Endodermal cell (in vitro differentiated cells): ENCODE measurements around the gene PHKG2. TPM values are rescaled to one million over a fixed set of nuclear protein-coding genes. Genes with fewer than 3 reads are reported as not detected.

Experiments used
- DNase-seq: peaks from one replicate; pipeline ENCODE4 v3.0.0-alpha.2; 2017
- H3K27ac ChIP-seq: 2 replicates; pipeline ENCODE4 v1.5.1; 2013; ENCODE audit warnings: mild to moderate bottlenecking, low read depth, low read length, moderate library complexity
- H3K27me3 ChIP-seq: 2 replicates; pipeline ENCODE4 v1.6.1; 2013; ENCODE audit warnings: mild to moderate bottlenecking, low read length, moderate library complexity; ENCODE audit not compliant: insufficient read depth, control insufficient read depth, poor library complexity, severe bottlenecking
- H3K36me3 ChIP-seq: 2 replicates; pipeline ENCODE4 v1.7.0; 2013; ENCODE audit warnings: mild to moderate bottlenecking, low read length, moderate library complexity; ENCODE audit not compliant: control insufficient read depth, insufficient read depth
- H3K4me1 ChIP-seq: one replicate; pipeline ENCODE4 v1.7.0; 2013; ENCODE audit warnings: low read length; ENCODE audit not compliant: control insufficient read depth, insufficient read depth
- H3K4me3 ChIP-seq: 2 replicates; pipeline ENCODE4 v1.5.1; 2013; ENCODE audit warnings: mild to moderate bottlenecking, low read length, moderate library complexity
- H3K9ac ChIP-seq: 2 replicates; pipeline ENCODE4 v1.6.1; 2013; ENCODE audit warnings: mild to moderate bottlenecking, low read length, moderate library complexity; ENCODE audit not compliant: poor library complexity, severe bottlenecking; ENCODE audit errors: extremely low read depth
- H3K9me3 ChIP-seq: 2 replicates; pipeline ENCODE4 v1.6.1; 2013; ENCODE audit warnings: mild to moderate bottlenecking, low read length, moderate library complexity; ENCODE audit not compliant: control insufficient read depth
- H3K27ac Mint-ChIP-seq: 2 replicates; pipeline ENCODE4 v1.8.0; 2020; ENCODE audit warnings: mixed read lengths
- H3K27me3 Mint-ChIP-seq: 2 replicates; pipeline ENCODE4 v1.8.0; 2021; ENCODE audit warnings: mild to moderate bottlenecking, mixed read lengths; ENCODE audit not compliant: insufficient read depth
- H3K36me3 Mint-ChIP-seq: 2 replicates; pipeline ENCODE4 v1.8.0; 2020; ENCODE audit warnings: low read depth, mixed read lengths
- H3K4me1 Mint-ChIP-seq: 2 replicates; pipeline ENCODE4 v1.8.0; 2020; ENCODE audit warnings: mixed read lengths
- H3K4me3 Mint-ChIP-seq: 2 replicates; pipeline ENCODE4 v1.8.0; 2020; ENCODE audit warnings: mild to moderate bottlenecking, moderate library complexity, mixed read lengths
- H3K9me3 Mint-ChIP-seq: 2 replicates; pipeline ENCODE4 v1.8.0; 2020; ENCODE audit warnings: mild to moderate bottlenecking, mixed read lengths
- CTCF ChIP-seq: fragments of 200-600 bp; sonication (generic); conservative IDR thresholded peaks from 2 replicates; pipeline ENCODE4 v1.5.0; 2021; ENCODE audit warnings: antibody characterized with exemption, mild to moderate bottlenecking
- WGBS, 2 experiments: methylation state at CpG; one replicate each; pipeline versions ENCODE4 v1.1.5 to v1.1.7; 2013; ENCODE audit warnings: missing lambda C conversion rate in 2 of 2, mixed read lengths in 1 of 2; ENCODE audit not compliant: insufficient coverage in 1 of 2, insufficient read length in 1 of 2; 5-methylcytosine and 5-hydroxymethylcytosine counted together
- total RNA-seq, 2 donors: library from RNA; stranded (reverse); fragmentation: NEBNext Ultra II Directional in 1 of 2; extraction: Animal tissue kit (Norgen Biotek cat#: 25700) in 1 of 2; gene quantifications; 2 replicates in 1 of 2; 3 replicates in 1 of 2; pipeline ENCODE4 v1.2.1, GENCODE V29; 2021

PHKG2 gene
- total RNA-seq, 2 donors from 2014 or later = 49.8 to 54.8 TPM

DNA sequence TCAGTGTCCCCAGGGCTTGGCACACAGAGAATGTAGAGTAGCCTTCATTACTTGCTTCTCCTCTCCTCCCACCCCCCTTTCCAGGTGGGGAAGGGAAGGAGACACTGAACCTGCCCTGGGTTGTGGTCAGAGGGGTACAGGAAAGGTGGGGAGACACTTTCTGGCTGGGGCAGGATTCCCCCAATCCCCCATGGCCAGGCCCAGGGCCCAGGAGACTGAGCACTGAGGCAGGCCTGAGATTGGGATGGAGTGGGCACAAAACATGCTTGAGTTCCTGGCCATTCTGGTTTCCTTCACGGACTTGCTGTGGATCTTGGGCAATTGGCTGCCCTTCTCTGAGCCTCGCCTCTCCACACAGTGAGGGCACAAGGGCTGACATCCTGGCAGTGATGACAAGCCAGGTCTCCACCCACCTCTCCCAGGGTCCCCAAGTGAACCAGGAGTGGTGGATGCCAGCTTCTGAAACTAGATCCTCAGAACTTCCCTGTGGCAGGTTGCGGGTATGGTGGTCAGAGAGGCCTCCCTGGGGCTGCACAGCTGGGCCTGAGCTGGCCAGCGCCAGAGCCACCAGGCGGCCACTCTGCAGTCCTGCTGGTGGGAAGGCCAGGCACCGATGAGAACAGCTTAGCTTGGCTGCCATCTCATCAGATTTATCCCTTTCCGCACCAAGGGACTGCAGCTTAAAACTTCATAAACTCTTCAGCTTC lies 29.5 kb downstream of the PHKG2 start:
- peak; percentile 63 for DNase-seq
- Mint-ChIP-seq H3K36me3 (peaks cover 30% of the 10 kb centered on the region), H3K4me1 (peaks cover 13% of the 10 kb centered on the region), H3K27me3 (no peaks in the 10 kb centered on the region), H3K27ac (no peak overlapping the region), H3K4me3 (peak overlapping the region; percentile 82), H3K9me3 (no peaks in the 10 kb centered on the region)
- 86 to 93% methylated on average over 6 to 7 of the region's 7 CpGs for WGBS, 2 experiments
- H3K4me3 ChIP-seq = no peak overlapping the region
- H3K9me3 ChIP-seq = no peaks in the 10 kb centered on the region
- H3K27me3 ChIP-seq = no peaks in the 10 kb centered on the region
- peaks cover 42% of the 10 kb centered on the region for H3K36me3 ChIP-seq
- H3K4me1 ChIP-seq = no peaks in the 10 kb centered on the region
- no peak overlapping the region for H3K9ac ChIP-seq
- peak; percentile 46 for TF ChIP-seq CTCF
- H3K27ac ChIP-seq = no peak overlapping the region

GRCh38 chr16:30778549-30779244 lies 30.5 kb downstream of the PHKG2 start:
- Mint-ChIP-seq H3K27me3 (no peaks in the 10 kb centered on the region), H3K4me3 (no peak overlapping the region), H3K9me3 (no peaks in the 10 kb centered on the region), H3K27ac (peak overlapping the region; percentile 59), H3K4me1 (peaks cover 13% of the 10 kb centered on the region), H3K36me3 (peaks cover 32% of the 10 kb centered on the region)
- no peak overlapping the region for H3K9ac ChIP-seq
- peak; percentile 74 for DNase-seq
- TF ChIP-seq CTCF = no peak
- no peaks in the 10 kb centered on the region for H3K4me1 ChIP-seq
- H3K27me3 ChIP-seq = no peaks in the 10 kb centered on the region
- 91 to 92% methylated on average over 12 to 14 of the region's 14 CpGs for WGBS, 2 experiments
- no peak overlapping the region for H3K4me3 ChIP-seq
- H3K9me3 ChIP-seq = no peaks in the 10 kb centered on the region
- H3K27ac ChIP-seq = no peak overlapping the region
- H3K36me3 ChIP-seq = peaks cover 45% of the 10 kb centered on the region

- H3K36me3 ChIP-seq = peaks cover 40% of the 10 kb centered on the region
- H3K27me3 ChIP-seq = no peaks in the 10 kb centered on the region
- H3K27ac Mint-ChIP-seq = no peak overlapping the region
- no peaks in the 10 kb centered on the region for H3K27me3 Mint-ChIP-seq
- 93 to 100% methylated on average over 3 to 6 of the region's 6 CpGs for WGBS, 2 experiments
- no peak overlapping the region for H3K27ac ChIP-seq
- H3K36me3 Mint-ChIP-seq = peaks cover 29% of the 10 kb centered on the region
- no peaks in the 10 kb centered on the region for H3K4me1 ChIP-seq
- no peak overlapping the region for H3K4me3 Mint-ChIP-seq
- H3K9me3 Mint-ChIP-seq = no peaks in the 10 kb centered on the region
- H3K4me1 Mint-ChIP-seq = peaks cover 13% of the 10 kb centered on the region
- no peaks in the 10 kb centered on the region for H3K9me3 ChIP-seq
- H3K4me3 ChIP-seq = no peak overlapping the region
- H3K9ac ChIP-seq = no peak overlapping the region
- no peak for TF ChIP-seq CTCF
- DNase-seq = no peak
These were observed 31.4 kb downstream of the PHKG2 start for GRCh38 chr16:30779596-30779995.
